ENCODE data around the gene C1QL1. TPM values are rescaled to one million over a fixed set of nuclear protein-coding genes. Genes with fewer than 3 reads are reported as not detected.

The C1QL1 gene
- not detected for total RNA-seq

GRCh38 chr17:44968225-44969143, at the start of gene C1QL1:
Gene C1QL1, minus strand, starts transcription at chr17:44968303. Its CDS starts 255 bp downstream, at chr17:44968048.
- TF ChIP-seq, protein P1, sequence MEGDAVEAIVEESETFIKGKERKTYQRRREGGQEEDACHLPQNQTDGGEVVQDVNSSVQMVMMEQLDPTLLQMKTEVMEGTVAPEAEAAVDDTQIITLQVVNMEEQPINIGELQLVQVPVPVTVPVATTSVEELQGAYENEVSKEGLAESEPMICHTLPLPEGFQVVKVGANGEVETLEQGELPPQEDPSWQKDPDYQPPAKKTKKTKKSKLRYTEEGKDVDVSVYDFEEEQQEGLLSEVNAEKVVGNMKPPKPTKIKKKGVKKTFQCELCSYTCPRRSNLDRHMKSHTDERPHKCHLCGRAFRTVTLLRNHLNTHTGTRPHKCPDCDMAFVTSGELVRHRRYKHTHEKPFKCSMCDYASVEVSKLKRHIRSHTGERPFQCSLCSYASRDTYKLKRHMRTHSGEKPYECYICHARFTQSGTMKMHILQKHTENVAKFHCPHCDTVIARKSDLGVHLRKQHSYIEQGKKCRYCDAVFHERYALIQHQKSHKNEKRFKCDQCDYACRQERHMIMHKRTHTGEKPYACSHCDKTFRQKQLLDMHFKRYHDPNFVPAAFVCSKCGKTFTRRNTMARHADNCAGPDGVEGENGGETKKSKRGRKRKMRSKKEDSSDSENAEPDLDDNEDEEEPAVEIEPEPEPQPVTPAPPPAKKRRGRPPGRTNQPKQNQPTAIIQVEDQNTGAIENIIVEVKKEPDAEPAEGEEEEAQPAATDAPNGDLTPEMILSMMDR (IDR thresholded peaks at IDR 0.05; ENCODE audit: low read depth): no peak

DNA sequence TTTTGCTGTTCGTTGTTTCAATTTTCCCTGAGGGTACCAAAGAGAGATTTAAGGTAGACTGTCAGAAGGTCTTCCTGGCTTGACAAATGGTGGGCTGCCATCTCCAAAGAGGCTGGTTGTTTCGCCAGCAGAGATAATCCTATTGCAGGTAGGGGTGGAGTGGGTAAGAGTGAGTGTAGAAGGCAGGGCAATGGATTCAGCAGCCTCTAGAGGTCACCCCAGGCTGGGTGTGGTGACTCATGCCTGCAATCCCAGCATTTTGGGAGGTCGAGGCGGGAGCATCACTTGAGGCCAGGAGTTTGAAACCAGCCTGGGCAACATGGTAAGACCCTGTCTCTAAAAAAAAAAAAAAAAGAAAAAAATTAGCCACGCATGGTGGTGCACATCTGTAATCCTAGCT, 48.7 kb upstream of the C1QL1 start:
- TF ChIP-seq, protein P1 (IDR thresholded peaks at IDR 0.05; ENCODE audit: low read depth): no peak

DNA sequence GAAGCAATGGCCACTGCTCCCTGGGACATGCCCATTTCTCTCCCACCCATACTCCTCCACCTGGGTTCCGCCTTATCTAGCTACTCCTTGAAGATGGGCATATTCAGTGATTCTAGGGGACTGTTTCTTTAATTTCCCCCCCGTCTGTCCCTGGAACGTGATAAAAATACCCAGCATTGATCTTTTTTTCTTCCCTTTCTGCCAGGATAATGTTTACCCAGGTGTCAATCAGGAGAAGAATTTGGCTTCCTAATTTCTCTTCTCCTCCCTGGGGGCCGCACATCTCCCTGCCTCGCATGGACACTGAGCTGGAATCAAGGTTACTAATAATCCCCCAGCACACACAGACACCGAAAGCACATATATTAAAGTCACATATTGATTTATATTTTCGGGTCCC, 48.1 kb upstream of the C1QL1 start:
- TF ChIP-seq, protein P1 (IDR thresholded peaks at IDR 0.05; ENCODE audit: low read depth): no peak

- TF ChIP-seq, protein P1 (IDR thresholded peaks at IDR 0.05; ENCODE audit: low read depth): no peak
These were observed 45.2 kb upstream of the C1QL1 start for GRCh38 chr17:45013021-45013997.

- TF ChIP-seq, protein P1 (IDR thresholded peaks at IDR 0.05; ENCODE audit: low read depth): no peak
These were observed 43.7 kb upstream of the C1QL1 start for GRCh38 chr17:45011767-45012166.

DNA sequence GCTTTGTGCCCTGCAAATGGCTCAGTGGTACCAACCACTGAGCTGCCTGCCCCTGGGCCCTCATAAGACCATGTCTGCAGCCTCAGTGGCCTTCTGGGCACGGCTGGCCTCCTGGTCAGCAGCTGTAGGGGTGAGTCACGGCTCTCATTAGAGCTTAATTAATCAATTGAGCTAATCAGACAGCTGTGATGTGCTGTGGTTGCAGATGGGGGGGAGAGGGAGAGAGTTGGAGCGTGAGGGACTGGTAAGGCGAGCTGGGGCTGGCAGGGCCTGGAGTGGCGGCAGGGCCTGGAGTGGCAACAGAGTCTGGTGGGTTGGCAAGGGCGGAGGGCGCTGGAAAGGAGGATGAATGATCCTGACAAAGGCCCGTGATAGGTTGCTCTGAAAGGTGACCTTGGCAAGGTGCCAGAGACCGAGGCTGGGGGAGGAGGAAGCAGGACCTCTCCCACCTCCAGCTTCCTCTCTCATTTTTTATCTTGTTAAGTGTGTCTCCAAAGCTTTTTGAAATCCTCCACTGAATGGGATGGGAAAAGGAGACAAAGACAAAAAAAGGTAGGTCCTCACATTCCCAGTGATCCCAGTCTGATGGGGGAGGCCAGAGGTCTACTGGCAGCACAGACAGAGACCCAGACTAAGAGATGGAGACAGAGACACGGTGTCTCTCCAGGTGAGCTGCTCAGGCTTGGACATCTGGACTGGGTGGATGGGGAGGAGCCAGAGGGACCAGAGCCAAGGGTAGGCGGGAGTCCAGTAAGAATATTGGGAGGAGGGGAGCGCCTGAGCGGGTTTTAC, 41.8 kb upstream of the C1QL1 start:
- TF ChIP-seq, protein P1 (IDR thresholded peaks at IDR 0.05; ENCODE audit: low read depth): no peak

All from subcutaneous adipose tissue (tissue), 4 donors.